Measurements from ENCODE around the gene PACS1.

The PACS1 gene

GRCh38 chr11:66216911-66217310, 146.8 kb downstream of the PACS1 start:
- no peak overlapping the region for H3K27ac ChIP-seq
- TF ChIP-seq CTCF (conservative IDR thresholded peaks at IDR 0.05) = no peak
- no peak for TF ChIP-seq ZFX (IDR thresholded peaks at IDR 0.05)

GRCh38 chr11:66218036-66218435, 148.0 kb downstream of the PACS1 start:
- H3K27ac ChIP-seq = no peak overlapping the region
- TF ChIP-seq CTCF (conservative IDR thresholded peaks at IDR 0.05) (no peak), ZFX (IDR thresholded peaks at IDR 0.05) (no peak)

GRCh38 chr11:66218846-66219620, 149.0 kb downstream of the PACS1 start:
- no peak overlapping the region for H3K27ac ChIP-seq
- TF ChIP-seq ZFX (IDR thresholded peaks at IDR 0.05) (no peak), CTCF (conservative IDR thresholded peaks at IDR 0.05) (no peak)

GRCh38 chr11:66219846-66220565, 149.9 kb downstream of the PACS1 start:
- no peak overlapping the region for H3K27ac ChIP-seq
- TF ChIP-seq CTCF (conservative IDR thresholded peaks at IDR 0.05) = no peak
- no peak for TF ChIP-seq ZFX (IDR thresholded peaks at IDR 0.05)

GRCh38 chr11:66220566-66220935, 150.5 kb downstream of the PACS1 start:
- TF ChIP-seq CTCF (conservative IDR thresholded peaks at IDR 0.05) (no peak), ZFX (IDR thresholded peaks at IDR 0.05) (no peak)
- no peak overlapping the region for H3K27ac ChIP-seq

GRCh38 chr11:66221012-66221411, 150.9 kb downstream of the PACS1 start:
- no peak for TF ChIP-seq ZFX (IDR thresholded peaks at IDR 0.05)
- TF ChIP-seq CTCF (conservative IDR thresholded peaks at IDR 0.05) = no peak

GRCh38 chr11:66221726-66222236, 151.7 kb downstream of the PACS1 start:
- no peak for TF ChIP-seq CTCF (conservative IDR thresholded peaks at IDR 0.05)
- no peak for TF ChIP-seq ZFX (IDR thresholded peaks at IDR 0.05)
- H3K27ac ChIP-seq = no peak overlapping the region

More at GRCh38 chr11:66221012-66221411, 150.9 kb downstream of the PACS1 start:
- H3K27ac ChIP-seq = no peak overlapping the region
